ENCODE measurements around the gene PKDREJ. TPM values are rescaled to one million over a fixed set of nuclear protein-coding genes. Genes with fewer than 3 reads are reported as not detected.
A peak's percentile ranks its signal among the peaks of the same experiment; 100 is the strongest.

The PKDREJ gene
- total RNA-seq, 1 donor from 2014 or later: not detected

DNA sequence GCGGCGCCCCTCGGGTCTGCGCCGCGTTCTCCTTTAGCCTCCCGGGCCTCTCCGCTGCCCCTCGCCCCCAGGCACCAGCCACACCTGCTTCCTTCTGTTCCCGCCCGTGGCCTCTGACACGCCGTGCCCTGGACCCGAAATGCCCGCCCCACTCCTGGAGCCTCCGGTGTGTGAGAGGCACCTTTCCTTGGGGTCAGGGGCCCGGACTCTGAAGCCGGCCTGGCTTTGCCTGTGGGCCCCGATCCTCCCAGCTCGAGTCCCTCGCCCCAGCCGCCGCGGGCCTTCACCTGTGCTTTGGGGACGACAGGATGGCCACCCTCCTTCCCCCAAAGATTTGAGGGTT is 12.4 kb downstream of the PKDREJ start:
- H3K4me3 ChIP-seq (ENCODE audit: low read length in 3 of 3): peak overlapping the region; percentile 75 to 92 (median 88)
- peaks cover 0 to 7% (median 6%) of the 10 kb centered on the region in 3 donors for H3K36me3 ChIP-seq (ENCODE audit: control insufficient read depth in 3 of 3, insufficient read depth in 3 of 3, low read length in 3 of 3)
- peak overlapping the region; percentile 86 for H3K27ac ChIP-seq (ENCODE audit: low read depth, low read length)
- H3K9me3 ChIP-seq (ENCODE audit: control insufficient read depth in 3 of 3, low read length in 3 of 3): no peaks in the 10 kb centered on the region
- H3K9ac ChIP-seq (ENCODE audit: low read depth in 1 of 3, low read length in 3 of 3): peak overlapping the region; percentile 88 to 98 (median 90)
- H3K4me1 ChIP-seq (ENCODE audit: control insufficient read depth in 3 of 3, insufficient read depth in 3 of 3, low read length in 3 of 3): peaks cover 12 to 27% (median 23%) of the 10 kb centered on the region in 3 donors
- no peaks in the 10 kb centered on the region for H3K27me3 ChIP-seq (ENCODE audit: control insufficient read depth in 3 of 3, insufficient read depth in 3 of 3, low read length in 3 of 3)

DNA sequence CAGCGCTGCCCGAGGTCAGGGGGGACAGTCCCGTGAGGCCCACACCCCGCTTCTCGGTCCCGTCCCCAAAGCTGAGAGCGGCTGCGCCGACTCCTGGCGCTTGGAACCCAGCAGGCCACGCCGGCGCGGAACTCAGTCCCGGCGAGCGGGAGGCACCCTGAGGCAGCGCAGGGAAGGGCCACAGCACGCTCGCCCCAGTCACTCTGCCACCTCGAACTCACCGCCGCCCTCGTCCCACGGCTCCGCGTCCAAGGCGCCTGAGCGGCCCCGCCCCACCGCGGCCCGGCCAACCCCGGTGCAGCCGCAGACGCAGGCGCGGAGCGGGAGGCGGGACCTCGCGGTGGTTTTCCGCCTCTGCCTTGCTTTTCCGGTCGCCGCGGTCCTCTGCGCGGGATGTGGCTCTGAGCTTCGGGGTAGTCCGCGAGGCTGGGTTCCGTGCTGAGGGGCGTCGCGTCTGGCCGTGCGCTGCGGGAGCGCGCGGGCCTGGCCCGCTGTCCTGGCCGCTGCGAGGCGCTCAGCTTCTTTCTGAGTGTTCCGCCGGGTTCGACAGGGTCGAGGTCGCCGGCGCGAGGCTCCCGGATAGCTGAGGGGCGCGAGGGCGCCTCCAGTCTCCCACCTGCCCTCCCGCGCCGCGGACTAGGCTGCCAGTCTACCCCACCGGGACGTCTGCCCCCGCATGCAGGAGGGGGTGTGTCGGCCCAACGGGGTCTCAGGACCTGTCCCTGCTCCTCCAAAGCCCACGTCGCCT is 12.9 kb downstream of the PKDREJ start, which contains the start of gene CDPF1:
CDPF1 (minus strand) TSS at position 259 of the 748 bp plus-strand sequence. CDS start 2,009 bp downstream, outside the sequence.
- Histone ChIP-seq H3K4me1 (ENCODE audit: control insufficient read depth in 3 of 3, insufficient read depth in 3 of 3, low read length in 3 of 3) (peaks cover 18 to 32% (median 29%) of the 10 kb centered on the region in 3 donors), H3K27ac (ENCODE audit: low read depth, low read length) (peak within 1 kb of the TSS; percentile 86), H3K9ac (ENCODE audit: low read depth in 1 of 3, low read length in 3 of 3) (peak within 1 kb of the TSS; percentile 88 to 98 (median 90)), H3K27me3 (ENCODE audit: control insufficient read depth in 3 of 3, insufficient read depth in 3 of 3, low read length in 3 of 3) (no peaks in the 10 kb centered on the region), H3K9me3 (ENCODE audit: control insufficient read depth in 3 of 3, low read length in 3 of 3) (no peaks in the 10 kb centered on the region), H3K4me3 (ENCODE audit: low read length in 3 of 3) (peak within 1 kb of the TSS; percentile 75 to 92 (median 88)), H3K36me3 (ENCODE audit: control insufficient read depth in 3 of 3, insufficient read depth in 3 of 3, low read length in 3 of 3) (peaks cover 0 to 7% (median 6%) of the 10 kb centered on the region in 3 donors)

DNA sequence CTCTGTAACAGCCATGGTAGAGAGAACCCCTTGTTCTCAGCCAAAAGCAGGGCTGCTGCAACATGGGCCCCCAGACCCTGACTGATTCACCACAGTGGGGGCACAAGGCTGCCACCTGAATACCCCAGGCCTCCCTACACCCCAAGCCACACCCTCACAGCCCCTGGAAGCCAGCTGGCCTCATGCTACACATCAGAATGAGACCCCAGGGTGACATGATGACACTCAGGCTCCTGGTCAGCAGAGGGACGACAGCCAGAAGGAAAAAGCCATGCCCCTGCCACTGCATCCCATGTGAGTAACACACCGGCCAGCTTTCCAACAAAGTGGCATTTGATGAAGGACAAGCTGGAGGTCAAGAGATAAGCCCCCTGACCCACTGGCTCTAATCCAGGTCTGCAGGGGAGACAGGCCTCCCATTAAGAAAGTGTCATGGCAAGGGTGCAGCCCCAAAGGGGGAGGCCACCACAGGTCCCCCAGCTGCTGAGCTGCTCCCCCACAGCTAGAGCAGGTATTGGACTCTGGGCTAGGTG is 15.6 kb downstream of the PKDREJ start:
- H3K9me3 ChIP-seq (ENCODE audit: control insufficient read depth in 3 of 3, low read length in 3 of 3): no peaks in the 10 kb centered on the region
- peaks cover 22 to 40% (median 36%) of the 10 kb centered on the region in 3 donors for H3K4me1 ChIP-seq (ENCODE audit: control insufficient read depth in 3 of 3, insufficient read depth in 3 of 3, low read length in 3 of 3)
- H3K27me3 ChIP-seq (ENCODE audit: control insufficient read depth in 3 of 3, insufficient read depth in 3 of 3, low read length in 3 of 3): no peaks in the 10 kb centered on the region
- H3K9ac ChIP-seq (ENCODE audit: low read depth in 1 of 3, low read length in 3 of 3): peak overlapping the region in 2 of 3 donors; percentile 3 to 5
- no peak overlapping the region for H3K4me3 ChIP-seq (ENCODE audit: low read length in 3 of 3)
- H3K27ac ChIP-seq (ENCODE audit: low read depth, low read length): no peak overlapping the region
- H3K36me3 ChIP-seq (ENCODE audit: control insufficient read depth in 3 of 3, insufficient read depth in 3 of 3, low read length in 3 of 3): peaks cover 13 to 23% (median 17%) of the 10 kb centered on the region in 3 donors

DNA sequence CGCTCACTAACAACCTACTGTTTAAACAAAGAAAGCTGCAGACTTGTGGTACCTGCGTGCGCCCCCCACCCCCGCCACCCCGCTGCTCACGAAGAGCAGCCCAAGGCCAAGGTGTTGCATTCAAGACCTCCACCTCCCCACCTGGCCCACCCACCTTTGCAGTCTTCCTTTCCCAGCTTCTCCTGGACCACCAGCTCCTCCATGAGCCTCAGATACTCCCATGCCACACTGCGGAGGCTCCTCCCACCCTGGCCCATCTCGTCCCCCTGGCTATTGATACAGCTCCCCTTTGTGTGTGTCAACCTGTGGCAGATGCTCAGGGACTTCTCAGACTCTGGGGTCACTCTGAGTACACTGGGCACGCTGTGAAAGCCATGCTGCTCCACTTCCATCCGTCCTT is 17.0 kb downstream of the PKDREJ start:
- peaks cover 13 to 23% (median 17%) of the 10 kb centered on the region in 3 donors for H3K36me3 ChIP-seq (ENCODE audit: control insufficient read depth in 3 of 3, insufficient read depth in 3 of 3, low read length in 3 of 3)
- peaks cover 23 to 41% (median 37%) of the 10 kb centered on the region in 3 donors for H3K4me1 ChIP-seq (ENCODE audit: control insufficient read depth in 3 of 3, insufficient read depth in 3 of 3, low read length in 3 of 3)
- no peak overlapping the region for H3K27ac ChIP-seq (ENCODE audit: low read depth, low read length)
- H3K27me3 ChIP-seq (ENCODE audit: control insufficient read depth in 3 of 3, insufficient read depth in 3 of 3, low read length in 3 of 3): no peaks in the 10 kb centered on the region
- H3K9ac ChIP-seq (ENCODE audit: low read depth in 1 of 3, low read length in 3 of 3): no peak overlapping the region
- no peak overlapping the region for H3K4me3 ChIP-seq (ENCODE audit: low read length in 3 of 3)
- H3K9me3 ChIP-seq (ENCODE audit: control insufficient read depth in 3 of 3, low read length in 3 of 3): no peaks in the 10 kb centered on the region

DNA sequence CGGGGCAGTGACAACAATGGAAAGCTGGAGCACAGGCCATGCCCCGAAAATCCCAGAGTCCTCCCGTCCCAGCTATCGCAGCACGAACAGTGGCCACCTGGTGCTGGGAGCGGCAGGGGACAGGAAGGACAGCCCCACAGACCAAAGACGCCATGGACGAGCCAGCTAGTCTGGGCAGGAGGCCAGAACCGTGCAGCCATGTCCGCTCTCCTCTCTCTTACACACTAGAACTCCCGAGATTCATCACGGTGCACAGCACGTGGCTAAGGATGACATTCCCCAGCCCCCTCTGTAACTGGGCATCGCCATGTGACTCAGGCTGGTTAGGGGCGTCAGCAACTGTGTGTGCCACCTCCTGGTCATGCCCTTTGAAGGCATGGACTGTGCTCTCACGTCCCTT is 17.6 kb downstream of the PKDREJ start:
- Histone ChIP-seq H3K27ac (ENCODE audit: low read depth, low read length) (peak overlapping the region; percentile 3), H3K36me3 (ENCODE audit: control insufficient read depth in 3 of 3, insufficient read depth in 3 of 3, low read length in 3 of 3) (peaks cover 13 to 23% (median 17%) of the 10 kb centered on the region in 3 donors), H3K4me1 (ENCODE audit: control insufficient read depth in 3 of 3, insufficient read depth in 3 of 3, low read length in 3 of 3) (peaks cover 24 to 41% (median 38%) of the 10 kb centered on the region in 3 donors), H3K9me3 (ENCODE audit: control insufficient read depth in 3 of 3, low read length in 3 of 3) (no peaks in the 10 kb centered on the region), H3K4me3 (ENCODE audit: low read length in 3 of 3) (peak overlapping the region in 2 of 3 donors; percentile 0 to 61), H3K27me3 (ENCODE audit: control insufficient read depth in 3 of 3, insufficient read depth in 3 of 3, low read length in 3 of 3) (no peaks in the 10 kb centered on the region), H3K9ac (ENCODE audit: low read depth in 1 of 3, low read length in 3 of 3) (peak overlapping the region in 2 of 3 donors; percentile 20 to 68)

DNA sequence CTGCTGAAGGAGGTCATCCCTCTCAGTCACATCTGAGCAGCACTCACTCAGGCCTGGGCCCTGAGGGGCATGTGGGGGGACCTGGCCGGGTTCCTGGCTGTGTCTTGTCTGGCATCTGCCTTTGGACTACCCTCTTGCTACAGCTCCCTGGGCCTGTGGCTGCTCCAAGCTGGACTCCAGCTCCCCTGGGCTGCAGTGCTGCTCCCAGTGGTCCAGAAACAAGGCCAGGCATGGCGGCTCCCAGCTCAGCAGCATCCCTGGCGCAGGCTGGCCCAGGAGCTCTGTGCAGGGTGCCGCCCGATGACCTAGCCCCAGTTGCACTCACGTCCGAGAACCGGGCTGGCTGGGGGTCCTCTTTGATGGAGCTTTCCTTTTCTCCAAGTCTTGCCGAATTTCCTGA is 18.4 kb downstream of the PKDREJ start:
- peaks cover 31 to 46% (median 46%) of the 10 kb centered on the region in 3 donors for H3K4me1 ChIP-seq (ENCODE audit: control insufficient read depth in 3 of 3, insufficient read depth in 3 of 3, low read length in 3 of 3)
- no peaks in the 10 kb centered on the region for H3K9me3 ChIP-seq (ENCODE audit: control insufficient read depth in 3 of 3, low read length in 3 of 3)

DNA sequence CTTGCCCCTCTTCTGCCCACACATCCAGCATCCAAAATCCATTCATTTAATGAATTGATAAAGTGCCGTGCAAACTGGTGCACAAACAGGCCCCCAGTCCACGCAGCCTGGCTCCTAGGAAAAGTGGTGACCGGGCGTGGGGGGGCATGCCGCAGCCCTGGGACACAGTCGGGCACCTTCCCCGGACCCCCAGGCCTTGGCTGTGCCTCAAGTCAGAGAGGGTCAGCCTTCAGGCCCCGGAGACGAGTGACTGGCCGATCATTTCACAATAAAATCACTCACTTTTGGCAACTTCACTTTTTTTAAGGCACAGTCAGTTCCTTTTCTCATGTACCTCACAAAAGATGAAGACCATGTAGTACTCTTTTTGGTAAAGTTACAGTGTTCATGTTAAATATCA is 21.1 kb downstream of the PKDREJ start:
- no peak overlapping the region for H3K4me3 ChIP-seq (ENCODE audit: low read length in 3 of 3)
- H3K27me3 ChIP-seq (ENCODE audit: control insufficient read depth in 3 of 3, insufficient read depth in 3 of 3, low read length in 3 of 3): no peaks in the 10 kb centered on the region
- H3K9me3 ChIP-seq (ENCODE audit: control insufficient read depth in 3 of 3, low read length in 3 of 3): no peaks in the 10 kb centered on the region
- H3K36me3 ChIP-seq (ENCODE audit: control insufficient read depth in 3 of 3, insufficient read depth in 3 of 3, low read length in 3 of 3): peaks cover 13 to 26% (median 17%) of the 10 kb centered on the region in 3 donors
- H3K4me1 ChIP-seq (ENCODE audit: control insufficient read depth in 3 of 3, insufficient read depth in 3 of 3, low read length in 3 of 3): peaks cover 35 to 57% (median 55%) of the 10 kb centered on the region in 3 donors
- H3K9ac ChIP-seq (ENCODE audit: low read depth in 1 of 3, low read length in 3 of 3): no peak overlapping the region
- no peak overlapping the region for H3K27ac ChIP-seq (ENCODE audit: low read depth, low read length)

More for the DNA sequence above, 18.4 kb downstream of the PKDREJ start:
- peak overlapping the region in 1 of 3 donors; percentile 68 for H3K9ac ChIP-seq (ENCODE audit: low read depth in 1 of 3, low read length in 3 of 3)
- H3K27ac ChIP-seq (ENCODE audit: low read depth, low read length): no peak overlapping the region
- no peaks in the 10 kb centered on the region for H3K27me3 ChIP-seq (ENCODE audit: control insufficient read depth in 3 of 3, insufficient read depth in 3 of 3, low read length in 3 of 3)
- peaks cover 13 to 23% (median 16%) of the 10 kb centered on the region in 3 donors for H3K36me3 ChIP-seq (ENCODE audit: control insufficient read depth in 3 of 3, insufficient read depth in 3 of 3, low read length in 3 of 3)
- no peak overlapping the region for H3K4me3 ChIP-seq (ENCODE audit: low read length in 3 of 3)

DNA sequence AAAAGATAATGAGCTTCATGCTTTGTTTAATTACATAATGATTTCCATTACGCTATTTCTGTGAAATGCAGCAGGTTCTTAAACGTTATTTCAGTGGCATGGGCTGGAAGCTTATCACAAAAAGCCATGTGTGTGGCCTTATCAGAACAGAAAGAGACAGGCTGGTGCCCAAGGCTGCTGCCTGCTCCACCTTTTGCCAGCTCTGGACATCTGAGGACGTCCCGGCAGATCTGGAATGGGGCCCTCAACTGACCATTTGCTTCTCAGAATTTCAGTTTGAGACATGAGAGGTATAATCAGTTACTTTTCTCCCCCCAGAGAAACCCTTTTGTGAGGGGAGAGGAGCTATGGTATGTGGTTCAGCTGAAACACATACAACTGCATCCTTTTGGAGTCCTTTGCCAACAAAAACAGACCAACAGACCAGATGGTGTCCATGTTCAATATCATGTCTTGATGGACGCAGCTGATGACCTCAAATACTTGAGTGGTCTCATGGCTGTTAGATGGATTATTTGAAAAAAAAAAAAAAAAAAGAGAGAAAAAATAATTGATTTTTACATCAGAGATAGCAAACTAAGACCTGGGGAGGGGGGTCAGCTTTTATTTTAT is 21.6 kb downstream of the PKDREJ start:
- no peak overlapping the region for H3K9ac ChIP-seq (ENCODE audit: low read depth in 1 of 3, low read length in 3 of 3)
- H3K27me3 ChIP-seq (ENCODE audit: control insufficient read depth in 3 of 3, insufficient read depth in 3 of 3, low read length in 3 of 3): no peaks in the 10 kb centered on the region
- H3K27ac ChIP-seq (ENCODE audit: low read depth, low read length): peak overlapping the region; percentile 31
- H3K4me3 ChIP-seq (ENCODE audit: low read length in 3 of 3): no peak overlapping the region
- peaks cover 11 to 24% (median 17%) of the 10 kb centered on the region in 3 donors for H3K36me3 ChIP-seq (ENCODE audit: control insufficient read depth in 3 of 3, insufficient read depth in 3 of 3, low read length in 3 of 3)
- H3K4me1 ChIP-seq (ENCODE audit: control insufficient read depth in 3 of 3, insufficient read depth in 3 of 3, low read length in 3 of 3): peaks cover 35 to 57% (median 55%) of the 10 kb centered on the region in 3 donors
- H3K9me3 ChIP-seq (ENCODE audit: control insufficient read depth in 3 of 3, low read length in 3 of 3): no peaks in the 10 kb centered on the region

DNA sequence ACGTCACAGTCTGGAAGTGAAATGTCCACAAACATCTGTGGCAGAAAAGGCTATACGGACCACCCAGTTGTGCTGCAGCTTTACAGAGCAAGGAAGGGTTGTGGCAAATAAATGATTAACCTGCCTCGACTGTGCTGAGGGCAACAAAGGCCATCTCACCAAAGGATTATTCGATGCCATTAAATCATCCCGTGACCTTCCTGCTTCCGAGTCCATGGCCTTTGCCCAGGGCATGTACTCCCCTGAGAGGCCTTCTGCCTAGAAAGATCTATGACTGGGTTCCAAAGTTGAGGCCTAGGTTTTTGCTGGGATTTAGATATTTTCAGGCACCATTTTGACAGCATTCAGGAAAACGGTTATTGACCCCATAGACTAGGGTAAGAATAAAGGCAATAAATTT is 22.2 kb downstream of the PKDREJ start:
- no peak overlapping the region for H3K27ac ChIP-seq (ENCODE audit: low read depth, low read length)
- H3K4me3 ChIP-seq (ENCODE audit: low read length in 3 of 3): peak overlapping the region in 1 of 3 donors; percentile 9
- peaks cover 34 to 57% (median 50%) of the 10 kb centered on the region in 3 donors for H3K4me1 ChIP-seq (ENCODE audit: control insufficient read depth in 3 of 3, insufficient read depth in 3 of 3, low read length in 3 of 3)
- H3K9me3 ChIP-seq (ENCODE audit: control insufficient read depth in 3 of 3, low read length in 3 of 3): no peaks in the 10 kb centered on the region
- H3K27me3 ChIP-seq (ENCODE audit: control insufficient read depth in 3 of 3, insufficient read depth in 3 of 3, low read length in 3 of 3): no peaks in the 10 kb centered on the region
- H3K36me3 ChIP-seq (ENCODE audit: control insufficient read depth in 3 of 3, insufficient read depth in 3 of 3, low read length in 3 of 3): peaks cover 15 to 27% (median 17%) of the 10 kb centered on the region in 3 donors
- no peak overlapping the region for H3K9ac ChIP-seq (ENCODE audit: low read depth in 1 of 3, low read length in 3 of 3)

All from skeletal muscle tissue (tissue), 4 donors.